CD4-positive, CD25-positive, alpha-beta regulatory T cell (primary cell): ENCODE results near the gene ATXN1. TPM values are rescaled to one million over a fixed set of nuclear protein-coding genes. Genes with fewer than 3 reads are reported as not detected.

Experiments
- ATAC-seq, 2 donors: fragments of 150-1000 bp; cut with Tn5 transposase; one replicate each; pipeline ENCODE4 v1.10.0; 2021; ENCODE audit warnings: low read depth in 2 of 2, moderate number of reproducible peaks in 2 of 2, moderate library complexity in 1 of 2
- DNase-seq, 3 donors: peaks; one replicate each; pipeline versions ENCODE4 v3.0.0 to v3.0.0-alpha.2; 2012 to 2022; ENCODE audit warnings: mixed read lengths in 1 of 3
- H3K27ac ChIP-seq: one replicate; pipeline ENCODE4 v1.7.0; 2013; ENCODE audit warnings: mild to moderate bottlenecking, low read length; ENCODE audit not compliant: insufficient read depth, poor library complexity, severe bottlenecking
- H3K27me3 ChIP-seq: one replicate; pipeline ENCODE4 v1.7.0; 2013; ENCODE audit warnings: low read length; ENCODE audit not compliant: control insufficient read depth, insufficient read depth
- H3K36me3 ChIP-seq: one replicate; pipeline ENCODE4 v1.7.0; 2013; ENCODE audit warnings: mild to moderate bottlenecking, low read length, moderate library complexity; ENCODE audit not compliant: control insufficient read depth, insufficient read depth
- H3K4me1 ChIP-seq: 2 replicates; pipeline ENCODE4 v1.7.0; 2013; ENCODE audit warnings: mild to moderate bottlenecking, low read length; ENCODE audit not compliant: insufficient read depth, control insufficient read depth, poor library complexity, severe bottlenecking
- H3K4me3 ChIP-seq: one replicate; pipeline ENCODE4 v1.7.0; 2013; ENCODE audit warnings: low read depth, mild to moderate bottlenecking, low read length, moderate library complexity
- H3K9me3 ChIP-seq, 2 experiments: 1 replicate in 1 of 2; 2 replicates in 1 of 2; pipeline ENCODE4 v1.7.0; 2013; ENCODE audit warnings: low read length in 2 of 2, mild to moderate bottlenecking in 1 of 2, moderate library complexity in 1 of 2; ENCODE audit not compliant: control insufficient read depth in 2 of 2
- H3K27ac Mint-ChIP-seq, 3 donors: one replicate each; pipeline ENCODE4 v1.8.0; 2020 to 2022; ENCODE audit warnings: mild to moderate bottlenecking in 3 of 3, mixed read lengths in 3 of 3, moderate library complexity in 2 of 3
- H3K27me3 Mint-ChIP-seq: one replicate; pipeline ENCODE4 v1.8.0; 2022; ENCODE audit warnings: mild to moderate bottlenecking, mixed read lengths
- H3K36me3 Mint-ChIP-seq: one replicate; pipeline ENCODE4 v1.8.0; 2020; ENCODE audit warnings: mixed read lengths
- H3K4me1 Mint-ChIP-seq, 4 donors: one replicate each; pipeline ENCODE4 v1.8.0; 2020 to 2022; ENCODE audit warnings: mixed read lengths in 4 of 4, mild to moderate bottlenecking in 1 of 4
- H3K4me3 Mint-ChIP-seq, 4 donors: one replicate each; pipeline ENCODE4 v1.8.0; 2020 to 2022; ENCODE audit warnings: mild to moderate bottlenecking in 4 of 4, mixed read lengths in 4 of 4, moderate library complexity in 3 of 4
- H3K9me3 Mint-ChIP-seq, 7 donors: one replicate each; pipeline ENCODE4 v1.8.0; 2020 to 2022; ENCODE audit warnings: mixed read lengths in 7 of 7, mild to moderate bottlenecking in 3 of 7, moderate library complexity in 2 of 7
- polyA plus RNA-seq, 4 donors: library from polyadenylated mRNA; unstranded; fragments of 300-500 nt; fragmentation: Illumina TruSeq; gene quantifications; one replicate each; pipeline ENCODE4 v1.2.3, GENCODE V29; 2021
- total RNA-seq: library from RNA; stranded (reverse); gene quantifications from one replicate; pipeline ENCODE4 v1.2.3, GENCODE V29; 2022

ATXN1 gene
- total and polyA plus RNA-seq, 5 donors from 2014 or later, result 15.8 to 191 (median 19.2) TPM

DNA sequence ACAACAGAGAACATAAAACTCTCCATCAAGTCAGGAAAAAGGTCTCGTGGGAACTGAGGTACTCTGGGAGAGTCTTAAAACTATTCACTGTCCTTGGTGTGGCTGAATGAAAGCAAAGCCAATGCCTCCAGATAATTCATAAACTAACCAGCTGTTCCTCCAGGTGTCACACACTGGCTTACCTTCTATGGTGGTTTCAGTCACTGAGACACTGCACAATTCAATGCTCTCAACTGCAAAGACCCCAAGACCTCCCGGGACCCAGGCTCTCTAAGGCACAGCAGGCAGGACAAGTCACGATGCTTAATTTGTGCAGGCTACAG, 422.0 kb downstream of the ATXN1 start:
- H3K27ac Mint-ChIP-seq, result peak overlapping the region in 1 of 3 donors; percentile 31

DNA sequence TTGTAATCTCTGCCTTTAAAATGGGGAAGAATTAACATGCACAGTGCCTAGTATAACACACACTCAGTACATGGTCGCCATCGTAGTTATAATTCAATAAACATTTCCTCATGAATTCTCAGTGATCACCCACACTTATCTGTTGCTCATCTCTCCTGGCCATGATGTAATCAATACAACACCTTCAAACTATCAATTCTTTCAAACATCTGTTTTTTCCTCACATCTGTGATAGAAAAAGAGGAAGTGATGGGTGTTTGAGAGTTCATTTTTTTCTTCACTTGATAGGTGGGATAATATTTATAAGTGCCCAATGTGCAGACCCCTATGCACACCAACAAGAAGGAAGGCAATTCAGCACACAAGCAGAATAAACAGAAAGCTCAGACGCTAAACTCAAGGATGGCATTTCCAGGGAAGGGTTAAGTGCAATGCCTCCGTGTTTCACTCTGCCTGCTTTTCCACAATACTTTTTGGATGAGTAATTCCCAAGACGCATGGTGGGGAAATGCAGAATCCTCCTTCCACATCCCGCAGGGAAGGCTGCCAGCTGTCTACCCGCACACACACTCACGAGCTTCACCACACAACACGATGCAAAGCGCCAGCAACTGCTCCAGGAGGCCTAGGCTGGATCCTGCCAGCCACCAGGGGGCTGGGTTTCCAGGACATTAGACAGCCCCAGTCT, 422.5 kb downstream of the ATXN1 start:
- H3K27me3 Mint-ChIP-seq, result no peaks in the 10 kb centered on the region
- no peaks in the 10 kb centered on the region for H3K4me1 ChIP-seq
- H3K9me3 Mint-ChIP-seq, result no peaks in the 10 kb centered on the region
- ATAC-seq, result no peak
- H3K36me3 ChIP-seq, result peaks cover 6% of the 10 kb centered on the region
- no peak for DNase-seq
- H3K4me1 Mint-ChIP-seq, result peaks cover 5 to 26% (median 7%) of the 10 kb centered on the region in 4 donors
- H3K4me3 Mint-ChIP-seq, result no peak overlapping the region
- no peaks in the 10 kb centered on the region for H3K9me3 ChIP-seq
- peaks cover 12% of the 10 kb centered on the region for H3K36me3 Mint-ChIP-seq
- no peaks in the 10 kb centered on the region for H3K27me3 ChIP-seq
- peak overlapping the region in 1 of 3 donors; percentile 31 for H3K27ac Mint-ChIP-seq
- H3K27ac ChIP-seq, result no peak overlapping the region
- no peak overlapping the region for H3K4me3 ChIP-seq

More for the DNA sequence above, 422.0 kb downstream of the ATXN1 start:
- ATAC-seq (no peak), DNase-seq (no peak)
- Histone ChIP-seq H3K27ac (no peak overlapping the region), H3K9me3 (no peaks in the 10 kb centered on the region), H3K4me3 (no peak overlapping the region), H3K27me3 (no peaks in the 10 kb centered on the region), H3K36me3 (peaks cover 6% of the 10 kb centered on the region), H3K4me1 (no peaks in the 10 kb centered on the region)
- no peak overlapping the region for H3K4me3 Mint-ChIP-seq
- H3K4me1 Mint-ChIP-seq, result peaks cover 5 to 26% (median 7%) of the 10 kb centered on the region in 4 donors
- H3K36me3 Mint-ChIP-seq, result peaks cover 16% of the 10 kb centered on the region
- H3K27me3 Mint-ChIP-seq, result no peaks in the 10 kb centered on the region
- no peaks in the 10 kb centered on the region for H3K9me3 Mint-ChIP-seq

DNA sequence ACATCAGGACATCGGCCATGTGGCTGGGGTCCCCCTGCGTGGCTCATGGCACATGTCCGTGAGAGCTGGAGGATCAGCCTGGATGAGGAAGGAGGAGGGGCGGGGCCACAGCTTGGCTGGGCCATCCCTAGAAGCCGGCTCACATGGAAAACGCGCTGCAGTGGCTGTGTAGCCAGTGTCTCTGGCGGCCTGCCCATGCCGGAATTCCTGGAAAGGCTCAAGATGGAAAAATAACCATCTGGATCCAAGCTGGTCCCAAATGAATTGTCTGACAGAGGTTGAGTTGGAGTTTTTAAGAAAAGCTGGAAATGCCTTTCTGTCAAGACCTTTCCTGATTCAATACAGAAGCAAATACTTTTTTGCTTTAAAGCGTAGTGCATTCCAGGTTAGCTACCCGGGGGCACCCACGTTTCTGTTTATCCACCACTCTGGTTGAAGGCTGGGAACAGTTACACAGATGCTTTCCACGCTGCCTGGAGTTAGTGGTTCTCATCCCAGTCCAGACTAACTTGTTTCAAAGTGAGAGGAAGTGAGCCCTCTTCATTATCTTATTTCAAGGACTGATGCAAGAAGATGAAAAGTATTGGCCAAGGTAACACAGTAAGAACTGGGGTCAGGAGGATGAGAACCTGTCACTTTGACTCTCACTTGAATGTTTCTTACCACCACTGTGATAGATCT, 423.8 kb downstream of the ATXN1 start:
- ATAC-seq, result no peak
- DNase-seq, result no peak
- H3K36me3 ChIP-seq, result peaks cover 6% of the 10 kb centered on the region
- no peak overlapping the region for H3K4me3 ChIP-seq
- H3K4me1 ChIP-seq, result no peaks in the 10 kb centered on the region
- H3K9me3 ChIP-seq, result no peaks in the 10 kb centered on the region
- H3K27me3 ChIP-seq, result no peaks in the 10 kb centered on the region
- H3K4me3 Mint-ChIP-seq, result no peak overlapping the region
- peaks cover 1 to 23% (median 5%) of the 10 kb centered on the region in 4 donors for H3K4me1 Mint-ChIP-seq
- H3K27ac Mint-ChIP-seq, result peak overlapping the region in 1 of 3 donors; percentile 39
- H3K9me3 Mint-ChIP-seq, result no peaks in the 10 kb centered on the region
- H3K27me3 Mint-ChIP-seq, result no peaks in the 10 kb centered on the region
- no peak overlapping the region for H3K27ac ChIP-seq
- H3K36me3 Mint-ChIP-seq, result peaks cover 8% of the 10 kb centered on the region

DNA sequence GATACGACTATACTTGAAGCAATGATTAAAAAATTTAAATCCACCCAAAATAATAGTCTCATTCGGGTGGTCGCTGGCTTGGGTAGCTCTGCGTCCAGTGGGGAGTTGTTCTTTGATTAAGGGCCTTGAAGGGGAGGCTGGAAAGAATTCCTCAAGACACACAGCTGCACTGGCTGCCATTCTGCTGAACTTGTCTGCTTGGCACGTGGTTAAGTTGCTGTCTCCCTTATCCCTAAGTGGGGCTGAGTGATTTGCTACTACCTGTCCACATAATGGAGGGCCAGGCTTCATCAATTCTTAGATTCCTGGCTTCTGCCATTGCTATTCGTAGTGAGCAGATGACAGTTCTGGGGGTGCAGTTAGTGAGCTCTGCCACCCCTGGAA, 424.4 kb downstream of the ATXN1 start:
- H3K4me3 Mint-ChIP-seq, result no peak overlapping the region
- DNase-seq (no peak), ATAC-seq (no peak)
- peaks cover 8% of the 10 kb centered on the region for H3K36me3 Mint-ChIP-seq
- Histone ChIP-seq H3K9me3 (no peaks in the 10 kb centered on the region), H3K36me3 (peaks cover 6% of the 10 kb centered on the region), H3K4me1 (peaks cover 5% of the 10 kb centered on the region), H3K4me3 (no peak overlapping the region), H3K27me3 (no peaks in the 10 kb centered on the region), H3K27ac (no peak overlapping the region)
- no peaks in the 10 kb centered on the region for H3K9me3 Mint-ChIP-seq
- peaks cover 0 to 23% (median 5%) of the 10 kb centered on the region in 4 donors for H3K4me1 Mint-ChIP-seq
- H3K27me3 Mint-ChIP-seq, result no peaks in the 10 kb centered on the region
- H3K27ac Mint-ChIP-seq, result peak overlapping the region in 1 of 3 donors; percentile 39

DNA sequence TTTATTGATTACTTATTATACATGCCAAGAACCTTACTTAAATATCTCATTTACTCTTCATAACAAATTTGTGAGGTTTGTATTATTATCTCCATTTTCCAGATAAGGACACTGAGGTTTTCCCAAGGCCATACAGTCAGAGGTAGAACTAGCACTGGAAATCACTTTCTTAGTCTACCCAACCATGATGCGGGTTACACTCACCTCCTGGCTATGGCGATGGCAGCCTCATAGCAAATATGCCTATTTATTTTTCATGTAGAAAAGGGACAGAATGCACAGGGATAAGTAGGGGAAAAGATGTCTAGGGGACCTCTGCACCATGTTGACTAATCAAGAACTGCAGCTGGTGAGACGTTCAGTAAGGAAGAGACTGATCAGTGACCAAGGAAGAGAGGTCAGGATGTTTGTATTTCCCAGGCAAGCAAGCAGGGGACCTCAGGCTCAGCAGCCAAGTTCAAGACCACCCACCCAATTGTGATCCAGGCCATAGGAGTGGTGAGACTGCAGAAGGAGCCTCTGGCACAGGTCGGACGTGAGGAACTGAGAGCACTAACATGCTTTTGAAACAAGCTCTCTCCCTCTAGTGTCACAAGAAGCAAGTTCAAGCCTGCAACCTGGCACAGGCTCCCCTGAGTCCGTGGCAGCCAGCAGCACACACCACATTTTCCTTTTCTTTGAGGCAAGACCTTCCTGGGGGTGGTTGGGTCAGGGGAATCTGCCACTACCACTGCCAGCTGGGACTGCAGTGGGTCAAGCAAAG, 425.0 kb downstream of the ATXN1 start:
- Histone ChIP-seq H3K4me3 (no peak overlapping the region), H3K36me3 (peaks cover 6% of the 10 kb centered on the region), H3K4me1 (peaks cover 12% of the 10 kb centered on the region), H3K27ac (no peak overlapping the region), H3K9me3 (no peaks in the 10 kb centered on the region), H3K27me3 (no peaks in the 10 kb centered on the region)
- peak overlapping the region; percentile 21 to 67 (median 32) for H3K27ac Mint-ChIP-seq
- ATAC-seq (no peak), DNase-seq (no peak)
- no peaks in the 10 kb centered on the region for H3K9me3 Mint-ChIP-seq
- peaks cover 0 to 23% (median 5%) of the 10 kb centered on the region in 4 donors for H3K4me1 Mint-ChIP-seq
- no peak overlapping the region for H3K4me3 Mint-ChIP-seq
- no peaks in the 10 kb centered on the region for H3K27me3 Mint-ChIP-seq
- H3K36me3 Mint-ChIP-seq, result peaks cover 8% of the 10 kb centered on the region

DNA sequence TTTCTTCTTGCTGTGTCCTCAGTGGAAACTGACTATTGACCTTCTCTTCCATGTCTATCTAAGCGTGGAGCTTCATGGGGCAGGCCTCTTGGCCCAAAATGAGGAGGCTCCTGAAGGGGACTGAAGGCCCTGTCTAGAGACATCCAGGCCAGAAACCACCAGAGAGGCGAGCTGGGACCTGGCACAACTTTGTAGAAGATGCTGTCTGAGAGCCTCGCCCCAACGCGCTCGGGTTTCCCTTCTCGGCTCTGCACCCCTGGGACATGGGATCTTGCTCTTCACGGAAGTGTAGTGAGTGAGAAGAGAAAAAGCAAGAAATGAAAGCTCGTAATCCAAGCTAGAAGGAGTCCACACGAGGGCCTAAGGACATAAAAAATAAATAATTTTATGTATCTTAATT, 426.1 kb downstream of the ATXN1 start:
- no peaks in the 10 kb centered on the region for H3K27me3 Mint-ChIP-seq
- peak overlapping the region in 2 of 3 donors; percentile 22 to 59 for H3K27ac Mint-ChIP-seq
- peaks cover 8% of the 10 kb centered on the region for H3K36me3 Mint-ChIP-seq
- Histone ChIP-seq H3K9me3 (no peaks in the 10 kb centered on the region), H3K4me1 (peaks cover 15% of the 10 kb centered on the region), H3K27me3 (no peaks in the 10 kb centered on the region), H3K4me3 (no peak overlapping the region), H3K36me3 (peaks cover 2% of the 10 kb centered on the region), H3K27ac (no peak overlapping the region)
- no peak for ATAC-seq
- no peak for DNase-seq
- H3K4me3 Mint-ChIP-seq, result no peak overlapping the region
- H3K4me1 Mint-ChIP-seq, result peaks cover 0 to 17% (median 6%) of the 10 kb centered on the region in 4 donors
- H3K9me3 Mint-ChIP-seq, result no peaks in the 10 kb centered on the region

DNA sequence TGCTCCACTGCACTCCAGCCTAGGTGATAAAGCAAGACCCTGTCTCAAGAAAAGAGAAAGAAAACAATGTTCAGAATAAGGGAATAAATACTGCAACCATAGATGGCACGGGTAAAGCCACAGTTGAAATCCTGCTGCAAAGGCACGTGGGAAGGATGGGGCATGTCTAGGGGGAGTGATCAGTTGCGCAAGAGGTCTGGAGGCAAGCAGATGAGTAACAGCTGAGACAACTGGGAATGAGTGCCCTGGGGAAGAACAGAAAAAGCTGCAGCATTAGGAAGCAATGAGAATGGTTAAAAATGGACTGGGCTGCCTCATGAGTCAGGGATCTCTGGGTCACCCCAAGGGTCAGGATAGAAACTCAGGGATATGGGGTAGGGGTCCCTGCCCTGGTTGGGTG, 426.6 kb downstream of the ATXN1 start:
- Histone ChIP-seq H3K27me3 (no peaks in the 10 kb centered on the region), H3K9me3 (no peaks in the 10 kb centered on the region), H3K36me3 (no peaks in the 10 kb centered on the region), H3K4me3 (no peak overlapping the region), H3K4me1 (peaks cover 15% of the 10 kb centered on the region), H3K27ac (no peak overlapping the region)
- no peaks in the 10 kb centered on the region for H3K27me3 Mint-ChIP-seq
- peak overlapping the region; percentile 22 to 85 (median 83) for H3K27ac Mint-ChIP-seq
- peaks cover 8% of the 10 kb centered on the region for H3K36me3 Mint-ChIP-seq
- H3K4me3 Mint-ChIP-seq, result no peak overlapping the region
- no peak for ATAC-seq
- peaks cover 0 to 15% (median 6%) of the 10 kb centered on the region in 4 donors for H3K4me1 Mint-ChIP-seq
- DNase-seq, result no peak
- H3K9me3 Mint-ChIP-seq, result no peaks in the 10 kb centered on the region
